ENCODE measurements around the gene IGFL2.
"Not testable (repeated sequence)": the region's sequence is repeated elsewhere in the genome, so short reads cannot be mapped to it uniquely, and the experiment has no call there.

Gene IGFL2

DNA sequence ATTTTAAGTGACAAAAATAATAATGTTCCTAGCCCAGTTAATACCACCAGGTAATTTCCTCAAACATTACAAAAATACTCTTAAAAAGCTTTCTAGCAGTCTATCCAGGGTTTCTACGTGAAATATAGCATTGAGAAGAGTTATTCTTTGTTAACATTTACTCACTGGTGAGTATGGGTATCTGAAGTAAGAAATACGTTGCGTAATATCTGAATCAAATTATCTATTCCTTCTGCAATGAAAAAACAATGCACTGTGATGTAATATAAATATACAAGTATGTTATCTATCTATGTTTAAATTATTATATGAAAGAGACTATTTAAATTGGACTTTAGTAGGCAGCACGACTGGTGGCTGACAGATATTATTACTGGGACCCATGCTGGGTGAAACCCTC, 5.7 kb upstream of the IGFL2 start:
- no peak for DNase-seq (ENCODE audit: low spot score)

DNA sequence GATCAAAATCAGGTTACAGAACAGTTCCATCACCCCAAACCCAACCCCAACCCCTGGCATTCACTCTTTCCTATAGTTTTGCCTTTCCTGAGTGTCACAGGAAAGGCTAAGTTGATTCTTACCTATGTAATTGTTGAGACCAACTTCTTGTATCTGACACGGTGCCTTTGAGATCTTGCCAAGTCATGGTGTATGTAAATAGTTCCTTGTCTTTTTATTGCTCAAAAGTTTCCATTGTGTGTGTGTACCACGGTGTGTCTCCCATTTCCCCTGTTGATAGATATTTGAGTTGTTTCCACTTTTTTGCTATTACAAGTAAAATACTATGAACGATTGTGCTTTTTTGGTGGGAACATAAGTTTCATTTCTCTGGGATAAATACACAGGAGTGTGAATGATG, 3.3 kb upstream of the IGFL2 start:
- no peak for DNase-seq (ENCODE audit: low spot score)

DNA sequence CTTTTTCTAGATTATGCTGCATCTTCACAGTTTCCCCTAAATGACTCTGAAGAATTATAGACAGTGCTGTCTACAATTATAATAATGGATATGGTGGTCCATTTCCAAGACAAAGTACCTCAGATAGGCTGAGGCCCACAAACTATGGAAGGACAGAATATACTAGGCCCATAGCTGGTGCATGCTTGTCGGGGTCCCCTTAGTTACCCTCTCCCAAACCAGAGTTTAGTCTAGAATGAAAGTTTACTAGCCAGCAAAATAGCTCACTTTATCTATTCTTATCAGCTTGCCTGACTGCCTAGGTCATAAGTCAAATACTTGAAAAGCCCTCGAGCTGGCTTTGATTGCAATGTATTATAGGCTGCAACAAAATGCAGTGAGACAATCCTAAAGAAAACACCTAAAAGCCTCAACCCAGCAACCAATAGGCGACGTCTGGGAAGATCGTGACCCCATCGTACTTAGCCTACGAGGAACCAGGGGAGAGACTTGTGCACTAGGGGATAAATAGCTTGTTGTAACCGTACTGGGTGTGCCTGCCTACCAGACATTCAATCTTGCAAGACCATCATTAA, 785 bp upstream of the IGFL2 start:
- DNase-seq (ENCODE audit: low spot score) = no peak

DNA sequence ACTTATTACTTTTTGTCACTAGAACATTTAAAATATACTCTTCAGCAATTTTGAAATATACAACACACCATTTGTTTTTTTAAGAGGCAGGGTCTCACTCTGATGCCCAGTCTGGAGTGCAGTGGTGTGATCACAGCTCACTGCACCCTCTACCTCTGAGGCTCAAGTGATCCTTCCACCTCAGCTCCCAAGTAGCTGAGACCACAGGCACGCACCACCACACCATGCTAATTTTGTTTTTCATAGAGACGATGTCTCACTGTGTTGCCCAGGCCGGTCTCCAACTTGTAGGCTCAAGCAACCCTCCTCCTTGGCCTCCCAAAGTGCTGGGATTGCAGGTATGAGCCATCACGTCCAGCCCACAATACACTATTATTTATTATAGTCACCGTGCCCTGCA, 2.6 kb downstream of the IGFL2 start:
- DNase-seq (ENCODE audit: low spot score) = no peak

DNA sequence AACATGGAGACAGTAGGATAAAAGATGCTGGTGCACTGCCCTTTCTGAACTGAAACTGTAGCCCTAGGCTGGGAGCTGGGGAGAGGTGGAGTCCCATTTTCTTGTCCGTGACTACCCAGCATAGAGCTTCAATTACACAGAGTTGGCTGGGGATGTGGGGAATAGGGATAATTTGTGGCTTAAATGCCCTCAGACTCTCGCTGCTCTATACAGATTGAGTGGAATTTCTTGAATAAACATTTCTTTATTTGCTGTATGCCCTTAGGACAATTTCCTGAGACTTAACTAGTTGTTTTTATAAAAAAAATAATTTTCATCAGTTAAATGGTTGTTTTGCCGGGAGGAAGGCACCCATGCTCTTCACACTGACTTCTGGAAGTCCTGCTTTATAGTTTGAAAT, 7.2 kb downstream of the IGFL2 start:
- DNase-seq (ENCODE audit: low spot score) = no peak

DNA sequence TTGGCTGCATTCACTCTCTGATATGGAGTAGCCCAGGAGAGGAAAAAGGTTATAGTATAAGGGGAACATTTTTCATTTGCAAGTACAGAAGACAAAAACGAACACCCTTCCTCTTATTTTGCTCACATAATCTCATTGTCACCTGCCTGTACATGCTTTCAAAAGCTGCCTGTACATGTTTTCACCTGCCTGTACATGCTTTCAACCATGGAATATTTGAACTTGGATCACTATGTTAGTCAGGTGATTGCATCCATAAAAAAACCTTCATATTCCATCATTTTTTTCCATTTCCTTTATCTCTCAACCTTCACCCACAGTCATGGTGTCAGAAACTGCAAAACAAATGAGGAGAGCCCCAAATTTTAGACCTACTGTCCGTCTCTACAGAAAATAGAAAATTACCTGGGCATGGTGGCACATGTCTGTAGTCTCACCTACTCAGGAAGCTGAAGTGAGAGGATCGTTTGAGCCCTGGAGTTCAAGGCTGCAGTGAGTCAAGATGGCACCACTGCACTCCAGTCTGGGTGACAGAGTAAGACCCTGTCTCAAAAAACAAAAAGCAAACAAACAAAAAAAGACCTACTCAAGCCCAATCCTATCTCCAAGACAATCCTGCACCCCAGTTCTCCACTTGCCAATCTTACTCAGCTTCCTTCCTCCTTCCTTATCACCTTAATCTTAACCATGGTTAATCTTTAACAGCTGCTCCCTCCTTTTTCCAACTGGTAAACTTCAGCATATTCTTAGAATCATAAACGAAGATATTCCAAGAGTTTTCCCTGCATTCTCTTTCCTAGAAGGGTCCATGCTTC, 11.6 kb downstream of the IGFL2 start:
- no peak for DNase-seq (ENCODE audit: low spot score)

DNA sequence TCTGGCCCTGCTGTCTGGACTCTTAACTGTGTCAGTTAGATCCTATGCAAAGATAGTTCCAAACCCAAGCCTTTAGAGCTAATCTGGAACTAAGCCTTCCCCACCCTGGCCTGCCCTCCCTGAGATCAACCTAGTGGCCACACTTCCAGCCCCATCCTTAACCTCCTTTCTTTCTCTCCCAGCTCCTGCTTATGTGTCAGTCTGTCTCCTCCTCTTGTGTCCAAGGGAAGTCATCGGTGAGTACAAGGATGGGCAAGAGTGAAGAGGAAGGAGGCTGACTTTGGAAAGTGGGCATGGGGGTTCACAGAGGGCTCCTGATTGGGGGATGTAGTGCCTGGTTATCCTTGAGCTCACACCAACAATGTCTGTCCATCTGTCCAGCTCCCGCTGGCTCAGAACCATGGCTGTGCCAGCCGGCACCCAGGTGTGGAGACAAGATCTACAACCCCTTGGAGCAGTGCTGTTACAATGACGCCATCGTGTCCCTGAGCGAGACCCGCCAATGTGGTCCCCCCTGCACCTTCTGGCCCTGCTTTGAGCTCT, 12.3 kb downstream of the IGFL2 start:
- no peak for DNase-seq (ENCODE audit: low spot score)

DNA sequence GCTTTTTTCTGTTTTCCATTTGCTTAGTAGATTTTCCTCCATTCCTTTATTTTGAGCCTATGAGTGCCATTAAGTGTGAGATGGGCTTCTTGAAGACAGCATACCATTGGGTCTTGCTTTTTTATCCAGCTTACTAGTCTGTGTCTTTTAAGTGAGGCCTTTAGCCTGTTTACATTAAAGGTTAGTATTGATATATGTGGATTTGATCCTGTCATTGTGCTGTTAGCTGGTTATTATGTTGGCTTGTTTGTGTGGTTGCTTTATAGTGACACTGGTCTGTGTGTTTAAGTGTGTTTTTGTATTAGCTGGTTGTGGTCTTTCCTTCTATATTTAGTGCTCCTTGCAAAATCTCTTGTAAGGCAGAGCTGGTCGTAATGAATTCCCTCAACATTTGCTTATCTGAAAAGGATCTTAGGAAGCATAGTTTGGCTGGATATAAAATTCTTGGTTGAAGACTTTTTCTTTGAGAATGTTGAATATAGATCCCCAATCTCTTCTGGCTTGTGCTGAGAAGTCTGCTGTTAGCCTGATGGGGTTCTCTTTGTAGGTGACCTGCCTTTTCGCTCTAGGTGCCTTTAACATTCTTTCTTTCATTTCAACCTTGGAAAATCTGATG, 13.7 kb downstream of the IGFL2 start:
- DNase-seq (ENCODE audit: low spot score) = not testable (repeated sequence)

DNA sequence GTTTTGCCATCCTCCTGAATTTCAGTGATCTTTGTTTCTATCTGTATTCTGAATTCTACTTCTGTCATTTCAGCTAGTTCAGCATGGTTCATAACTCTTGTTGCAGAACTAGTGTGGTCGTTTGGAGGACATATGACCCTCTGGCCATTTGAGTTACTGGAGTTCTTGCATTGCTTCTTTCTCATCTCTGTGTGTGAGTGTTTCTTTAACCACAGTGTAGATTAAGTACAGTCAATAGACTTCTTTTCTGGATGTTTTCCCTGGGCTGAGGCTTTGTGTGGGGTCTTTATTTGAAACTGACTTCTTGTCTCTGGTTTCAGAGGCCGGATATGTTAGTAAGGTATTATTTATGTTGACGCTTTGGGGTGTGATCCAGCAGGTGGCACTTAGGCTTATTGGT, 14.7 kb downstream of the IGFL2 start:
- DNase-seq (ENCODE audit: low spot score) = no peak

DNA sequence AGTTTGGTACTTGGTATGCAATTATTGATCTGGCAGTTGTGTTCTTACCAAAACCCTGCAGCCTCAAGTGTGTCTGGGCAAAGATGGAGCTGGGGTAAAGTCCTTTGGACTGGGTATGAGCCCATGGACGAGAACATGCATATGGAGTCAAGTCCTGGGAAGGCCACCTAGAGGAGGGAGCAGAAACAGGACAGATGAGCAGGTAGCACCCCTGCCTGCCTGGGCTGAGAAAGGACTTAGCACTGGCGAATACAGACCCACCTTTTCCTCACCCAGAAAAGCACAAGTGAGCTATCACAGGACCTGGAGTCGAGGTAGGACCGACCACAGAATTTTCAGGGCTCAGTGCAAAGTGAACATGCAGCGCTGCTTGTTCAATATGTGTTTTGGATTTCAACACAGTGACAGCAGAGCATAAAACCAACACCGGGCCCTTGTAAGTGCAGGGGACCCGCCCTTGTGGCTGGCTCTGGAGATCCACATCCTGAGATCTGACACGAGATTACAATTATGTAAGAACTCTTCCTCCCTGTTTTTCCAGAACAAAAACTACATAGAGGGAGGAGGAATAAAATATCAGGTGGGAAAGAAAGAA, 25.9 kb downstream of the IGFL2 start:
- DNase-seq (ENCODE audit: low spot score) = no peak

DNA sequence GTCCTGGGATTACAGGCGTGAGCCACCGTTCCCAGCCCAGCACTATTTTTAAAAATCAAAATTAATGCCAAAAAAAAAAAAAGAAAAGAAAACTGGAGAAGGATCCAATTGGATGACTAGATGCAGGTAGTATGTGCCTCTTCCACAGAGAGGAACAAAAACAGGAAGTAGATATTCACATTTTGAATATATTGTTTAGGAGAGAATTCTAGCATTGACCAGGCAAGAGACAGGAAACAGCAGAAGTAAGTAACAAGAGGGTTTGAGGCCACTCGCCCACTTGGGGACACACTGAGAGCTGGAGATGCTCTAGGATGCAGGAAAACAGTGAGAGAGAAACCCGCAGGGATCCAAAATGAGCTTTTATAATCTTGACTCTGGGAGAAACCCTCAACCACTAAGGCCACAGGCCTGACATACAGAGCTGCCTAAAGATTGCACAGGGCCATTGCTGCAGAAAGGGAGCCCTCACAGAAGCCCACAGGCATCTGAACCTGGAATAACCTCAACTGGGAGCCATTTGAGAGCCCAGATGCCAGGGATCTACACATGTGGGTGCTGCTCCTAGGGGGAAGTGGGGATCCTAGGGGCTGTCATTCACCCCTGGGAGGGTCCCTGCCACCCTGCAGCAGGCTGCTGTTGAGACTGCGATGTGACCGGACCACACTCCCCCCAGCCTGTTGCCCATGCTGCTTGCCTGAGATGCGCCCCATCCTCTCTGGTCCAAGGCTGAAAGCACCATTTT, 28.2 kb downstream of the IGFL2 start:
- no peak for DNase-seq (ENCODE audit: low spot score)

DNA sequence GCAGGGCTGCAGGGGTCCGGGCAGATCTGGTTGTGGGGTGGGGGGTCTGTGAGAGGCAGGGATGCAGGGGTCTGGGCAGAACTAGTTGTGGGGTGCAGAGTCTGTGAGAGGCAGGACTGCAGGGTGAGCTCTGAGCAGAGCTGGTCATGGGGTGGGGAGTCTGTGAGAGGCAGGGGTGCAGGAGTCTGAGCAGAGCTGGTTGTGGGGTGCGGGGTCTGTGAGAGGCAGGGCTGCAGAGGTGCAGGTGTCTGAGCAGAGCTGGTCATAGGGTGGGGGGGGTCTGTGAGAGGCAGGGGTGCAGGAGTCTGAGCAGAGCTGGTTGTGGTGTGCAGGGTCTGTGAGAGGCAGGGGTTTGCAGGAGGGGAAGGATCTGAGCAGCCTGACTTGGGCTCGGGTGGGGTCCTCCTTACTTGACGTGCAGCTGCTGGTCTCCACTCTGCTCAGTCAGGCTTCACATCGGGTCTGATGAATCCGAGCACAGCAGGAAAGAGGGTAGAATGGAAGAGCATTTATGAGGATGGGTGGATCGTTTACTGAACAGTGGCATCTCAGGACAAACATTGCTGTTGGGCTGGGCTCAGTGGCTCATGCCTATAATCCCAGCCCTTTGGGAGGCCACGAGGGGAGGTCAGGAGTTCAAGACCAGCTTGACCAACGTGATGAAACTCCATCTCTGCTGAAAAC, 31.2 kb downstream of the IGFL2 start:
- DNase-seq (ENCODE audit: low spot score) = no peak

DNA sequence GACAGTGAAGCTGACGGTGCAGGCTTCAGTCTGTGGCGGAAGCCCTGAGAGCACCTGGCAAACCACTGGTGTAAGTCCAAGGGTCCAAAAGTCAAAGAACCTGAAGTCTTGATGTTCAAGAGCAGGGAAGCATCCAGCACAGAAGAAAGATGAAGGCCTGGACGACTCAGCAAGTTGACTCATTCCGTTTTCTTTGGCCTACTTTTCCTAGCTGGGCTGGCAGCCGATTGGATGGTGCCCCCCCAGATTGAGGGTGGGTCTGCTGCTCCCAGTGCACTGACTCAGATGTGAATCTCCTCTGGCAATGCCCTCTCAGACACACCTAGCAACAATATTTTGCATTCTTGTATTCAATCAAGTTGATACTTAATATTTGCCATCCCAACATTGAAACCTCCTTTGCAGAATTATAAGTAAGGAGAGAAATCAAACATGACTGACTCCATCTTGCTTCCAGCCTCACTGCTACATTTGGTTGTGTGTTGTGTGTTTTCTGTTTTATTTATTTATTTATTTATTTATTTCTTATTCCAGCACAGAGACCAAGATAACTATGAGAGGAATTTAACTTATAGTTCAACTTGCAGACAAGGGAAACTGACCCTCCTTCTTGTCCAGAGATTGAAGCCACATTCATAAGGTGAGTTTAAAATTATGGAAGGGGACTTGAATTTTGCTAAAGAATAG, 32.8 kb downstream of the IGFL2 start:
- DNase-seq (ENCODE audit: low spot score) = no peak

DNA sequence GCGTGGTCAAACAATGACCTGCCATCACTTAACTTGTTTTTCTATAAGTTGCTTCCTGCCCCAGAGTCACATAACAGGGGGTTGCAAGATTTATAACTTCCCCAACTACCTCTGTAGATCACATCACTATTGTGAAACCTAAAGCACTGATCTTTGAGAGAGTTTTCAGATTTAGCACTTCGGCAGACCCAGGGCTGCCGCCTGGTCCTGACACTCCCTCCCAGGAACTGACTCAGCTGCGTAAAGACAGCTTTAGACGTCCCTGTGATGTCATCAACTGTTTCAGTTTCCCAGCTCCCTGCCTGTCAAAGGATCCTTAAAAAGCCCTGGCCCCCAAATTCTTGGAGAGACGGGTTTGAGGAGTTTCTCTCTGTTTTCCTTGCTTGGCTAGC, 33.3 kb downstream of the IGFL2 start:
- no peak for DNase-seq (ENCODE audit: low spot score)

DNA sequence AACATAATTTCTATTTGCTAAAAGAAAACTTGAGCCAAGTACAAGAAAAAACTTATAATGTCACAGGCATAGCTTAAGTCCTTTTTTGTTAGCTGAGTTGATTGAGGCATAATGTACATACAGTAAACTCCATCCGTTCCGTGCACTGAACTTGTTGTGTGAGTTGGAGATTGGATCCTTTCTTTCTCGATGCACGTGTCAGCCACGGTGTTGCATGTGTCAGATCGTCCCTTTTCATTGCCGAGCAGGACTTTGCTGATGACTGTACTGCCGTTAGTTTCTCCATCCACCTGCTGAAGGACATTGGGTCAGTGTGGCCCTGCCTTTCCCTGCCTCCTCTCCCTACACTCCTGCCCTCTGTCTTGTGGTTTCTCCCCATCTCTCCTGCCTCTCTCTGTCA, 34.4 kb downstream of the IGFL2 start:
- DNase-seq (ENCODE audit: low spot score) = no peak

DNA sequence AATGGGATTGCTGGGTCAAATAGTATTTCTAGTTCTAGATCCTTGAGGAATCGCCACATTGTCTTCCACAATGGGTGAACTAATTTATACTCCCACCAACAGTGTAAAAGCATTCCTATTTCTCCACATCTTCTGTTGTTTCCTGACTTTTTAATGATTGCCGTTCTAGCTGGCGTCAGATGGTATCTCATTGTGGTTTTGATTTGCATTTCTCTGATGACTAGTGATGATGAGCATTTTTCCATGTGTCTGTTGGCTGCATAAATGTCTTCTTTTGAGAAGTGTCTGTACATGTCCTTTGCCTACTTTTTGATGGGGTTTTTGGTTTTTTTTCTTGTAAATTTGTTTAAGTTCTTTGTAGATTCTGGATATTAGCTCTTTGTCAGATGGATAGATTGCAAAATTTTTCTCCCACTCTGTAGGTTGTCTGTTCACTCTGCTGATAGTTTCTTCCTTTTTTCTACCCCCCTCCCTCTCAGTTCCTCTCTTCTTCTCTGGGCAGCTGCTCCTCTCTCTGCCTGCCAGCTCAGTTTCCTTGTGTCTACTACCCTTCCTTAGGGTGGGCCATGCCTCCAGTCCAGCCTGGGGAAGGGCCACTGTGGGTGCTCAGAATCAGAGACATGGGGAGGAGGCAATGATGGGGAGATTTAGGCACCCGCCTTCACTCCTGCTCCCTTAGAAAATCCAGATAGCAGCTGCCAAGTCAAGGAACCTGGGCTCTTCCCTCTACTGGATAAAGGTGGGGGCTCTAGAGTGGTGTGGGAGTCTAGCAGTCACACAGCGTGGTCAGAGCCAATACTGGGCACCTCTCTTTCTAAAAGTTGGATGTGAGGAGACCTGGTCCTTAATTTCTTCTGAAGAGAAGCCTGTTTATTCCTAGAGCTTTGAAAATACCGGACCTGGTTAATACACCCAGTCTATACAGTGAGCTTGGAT, 37.0 kb downstream of the IGFL2 start:
- not testable (repeated sequence) for DNase-seq (ENCODE audit: low spot score)

DNA sequence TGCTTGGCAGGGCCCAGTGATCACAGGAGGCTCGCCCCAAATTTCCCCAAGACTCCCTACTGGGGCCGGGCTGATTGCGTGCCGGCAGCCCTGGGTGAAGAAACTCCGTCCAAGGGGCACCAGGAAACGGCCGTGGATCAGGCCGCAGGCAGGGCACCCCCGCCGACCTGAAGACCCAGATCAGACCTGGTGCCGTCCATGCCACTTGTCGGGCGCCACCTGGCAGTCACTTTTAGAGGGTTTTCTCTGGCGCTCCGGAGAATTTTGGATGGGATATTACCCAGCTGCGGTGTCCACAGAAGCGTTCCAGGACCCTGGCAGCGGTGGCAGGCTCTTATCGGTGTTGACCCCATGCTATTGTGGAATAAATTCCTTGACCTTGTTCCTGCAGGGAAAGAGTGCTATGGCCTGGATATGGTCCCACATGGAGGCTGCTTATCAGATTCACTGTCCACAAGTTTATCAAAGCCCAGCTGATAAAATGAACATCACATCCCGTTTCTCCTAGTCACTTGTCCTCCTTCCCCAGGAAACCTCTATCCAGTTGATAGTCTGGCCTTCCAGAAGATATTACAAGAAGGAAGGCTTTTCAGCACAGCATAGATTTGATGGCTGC, 38.2 kb downstream of the IGFL2 start:
- no peak for DNase-seq (ENCODE audit: low spot score)

DNA sequence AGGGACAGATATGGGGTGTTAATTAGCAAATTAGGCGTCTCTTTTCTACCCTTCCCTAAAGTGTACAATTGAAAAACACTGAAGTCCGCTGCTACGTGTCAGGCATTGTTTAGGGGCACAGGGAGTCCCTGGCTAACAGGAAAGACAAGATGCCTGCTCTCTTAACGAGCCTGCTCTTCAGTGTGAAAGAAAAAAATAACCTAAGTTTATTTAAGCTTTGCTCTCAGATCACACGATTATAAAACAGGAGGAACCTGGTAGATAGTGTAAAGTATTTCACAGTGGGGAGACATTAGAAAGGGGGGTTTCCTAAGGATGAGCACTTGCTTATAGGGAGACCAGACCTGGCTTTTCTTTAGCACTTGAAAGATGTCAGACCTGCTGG, 38.7 kb downstream of the IGFL2 start:
- no peak for DNase-seq (ENCODE audit: low spot score)
